Liver (tissue), 9 donors: Measurements from ENCODE around the gene NOL9. TPM values are rescaled to one million over a fixed set of nuclear protein-coding genes. Genes with fewer than 3 reads are reported as not detected.

ENCODE experiments used
- DNase-seq: peaks from one replicate; pipeline ENCODE4 v3.0.0-alpha.2; 2017; ENCODE audit warnings: low spot score
- H3K27ac ChIP-seq, 2 donors: one replicate each; pipeline ENCODE4 v1.7.0; 2013; ENCODE audit warnings: inconsistent platforms in 2 of 2, low read length in 2 of 2, control low read depth in 1 of 2, low read depth in 1 of 2, mild to moderate bottlenecking in 1 of 2
- H3K27me3 ChIP-seq, 4 donors: one replicate each; pipeline versions ENCODE4 v1.6.1 to v1.7.0; 2013; ENCODE audit warnings: low read length in 3 of 4, inconsistent platforms in 1 of 4, mild to moderate bottlenecking in 1 of 4, moderate library complexity in 1 of 4; ENCODE audit not compliant: control insufficient read depth in 4 of 4, insufficient read depth in 4 of 4
- H3K36me3 ChIP-seq, 4 donors: one replicate each; pipeline versions ENCODE4 v1.6.1 to v1.7.0; 2013; ENCODE audit warnings: low read length in 3 of 4, mild to moderate bottlenecking in 3 of 4, low read depth in 1 of 4, moderate library complexity in 1 of 4; ENCODE audit not compliant: control insufficient read depth in 4 of 4, insufficient read depth in 3 of 4
- H3K4me1 ChIP-seq, 4 donors: one replicate each; pipeline versions ENCODE4 v1.6.1 to v1.7.0; 2013; ENCODE audit warnings: low read length in 3 of 4, mild to moderate bottlenecking in 3 of 4, moderate library complexity in 1 of 4; ENCODE audit not compliant: control insufficient read depth in 4 of 4, insufficient read depth in 4 of 4
- H3K4me3 ChIP-seq, 3 donors: one replicate each; pipeline versions ENCODE4 v1.6.1 to v1.7.0; 2013; ENCODE audit warnings: low read length in 3 of 3, control low read depth in 1 of 3, low read depth in 1 of 3, mild to moderate bottlenecking in 1 of 3
- H3K9ac ChIP-seq, 2 donors: one replicate each; pipeline ENCODE4 v1.7.0; 2013; ENCODE audit warnings: low read length in 2 of 2, mild to moderate bottlenecking in 2 of 2, moderate library complexity in 2 of 2, control low read depth in 1 of 2, low read depth in 1 of 2
- H3K9me3 ChIP-seq, 4 donors: one replicate each; pipeline versions ENCODE4 v1.6.1 to v1.7.0; 2013; ENCODE audit warnings: low read length in 3 of 4; ENCODE audit not compliant: control insufficient read depth in 4 of 4
- EGR1 ChIP-seq, 2 donors: IDR thresholded peaks; 2 replicates each; pipeline ENCODE4 v1.6.1; 2016 to 2018; ENCODE audit warnings: antibody characterized with exemption in 2 of 2, low read depth in 2 of 2
- FOXA1 ChIP-seq: IDR thresholded peaks from 2 replicates; pipeline ENCODE4 v1.6.1; 2016; ENCODE audit warnings: antibody characterized with exemption
- FOXA2 ChIP-seq: IDR thresholded peaks from 2 replicates; pipeline ENCODE4 v1.6.1; 2016; ENCODE audit warnings: antibody characterized with exemption
- HNF4A ChIP-seq, 2 donors: conservative IDR thresholded peaks; 2 replicates each; pipeline ENCODE4 v1.6.1; 2016; ENCODE audit warnings: antibody characterized with exemption in 2 of 2, mild to moderate bottlenecking in 2 of 2
- HNF4G ChIP-seq: IDR thresholded peaks from 2 replicates; pipeline ENCODE4 v1.6.1; 2016; ENCODE audit warnings: antibody characterized with exemption
- JUND ChIP-seq, 2 donors: IDR thresholded peaks; 2 replicates each; pipeline ENCODE4 v1.6.1; 2016; ENCODE audit warnings: antibody characterized with exemption in 2 of 2
- RAD21 ChIP-seq, 2 donors: IDR thresholded peaks; 2 replicates each; pipeline ENCODE4 v1.6.1; 2016; ENCODE audit warnings: antibody characterized with exemption in 2 of 2, mild to moderate bottlenecking in 2 of 2
- SP1 ChIP-seq: IDR thresholded peaks from 2 replicates; pipeline ENCODE4 v1.6.1; 2018; ENCODE audit warnings: antibody characterized with exemption, mild to moderate bottlenecking
- YY1 ChIP-seq: IDR thresholded peaks from 2 replicates; pipeline ENCODE4 v1.6.1; 2016; ENCODE audit warnings: antibody characterized with exemption, mild to moderate bottlenecking
- WGBS: extraction: QIAGEN DNeasy Blood & Tissue Kit; methylation state at CpG from one replicate; pipeline ENCODE4 v1.1.7; 2013; 5-methylcytosine and 5-hydroxymethylcytosine counted together
- polyA plus RNA-seq, 2 donors: library from polyadenylated mRNA; stranded (reverse) in 1 of 2; unstranded in 1 of 2; fragments of 200-250 nt in 1 of 2; fragments of >200 nt in 1 of 2; fragmentation: Nextera tagmentation in 1 of 2; extraction: Ambion mirVana in 1 of 2; gene quantifications; one replicate each; pipeline versions ENCODE4 v1.2.1 to v1.2.3, GENCODE V29; 2013 to 2015
- total RNA-seq, 2 donors: library from RNA; depleted of rRNA; stranded (reverse); fragments of >200 nt; gene quantifications; one replicate each; pipeline ENCODE4 v1.2.3, GENCODE V29; 2014
- TF ChIP-seq, protein P1 (sequence below): IDR thresholded peaks from 2 replicates; pipeline ENCODE4 v1.6.1; 2016; ENCODE audit warnings: antibody characterized with exemption
- TF ChIP-seq, protein P2 (sequence below): IDR thresholded peaks from 2 replicates; pipeline ENCODE4 v1.6.1; 2016; ENCODE audit warnings: antibody characterized with exemption, mild to moderate bottlenecking
- TF ChIP-seq, protein P3 (sequence below): fragments of 150-350 bp; IDR thresholded peaks from 2 replicates; pipeline ENCODE4 v1.5.1; 2017; ENCODE audit warnings: improper control_type of control experiment, low read depth, low read length; ENCODE audit not compliant: missing input control
- TF ChIP-seq, protein P4 (sequence below): IDR thresholded peaks from 2 replicates; pipeline ENCODE4 v1.6.1; 2016; ENCODE audit warnings: antibody characterized with exemption
- donor health status: healthy.
- donor health status: healthy.
- donor health status: healthy.
- donor health status: healthy.
- donor health status: healthy.

Gene NOL9
- total and polyA plus RNA-seq, 4 donors: 2.1 to 15.1 (median 9.4) TPM

DNA sequence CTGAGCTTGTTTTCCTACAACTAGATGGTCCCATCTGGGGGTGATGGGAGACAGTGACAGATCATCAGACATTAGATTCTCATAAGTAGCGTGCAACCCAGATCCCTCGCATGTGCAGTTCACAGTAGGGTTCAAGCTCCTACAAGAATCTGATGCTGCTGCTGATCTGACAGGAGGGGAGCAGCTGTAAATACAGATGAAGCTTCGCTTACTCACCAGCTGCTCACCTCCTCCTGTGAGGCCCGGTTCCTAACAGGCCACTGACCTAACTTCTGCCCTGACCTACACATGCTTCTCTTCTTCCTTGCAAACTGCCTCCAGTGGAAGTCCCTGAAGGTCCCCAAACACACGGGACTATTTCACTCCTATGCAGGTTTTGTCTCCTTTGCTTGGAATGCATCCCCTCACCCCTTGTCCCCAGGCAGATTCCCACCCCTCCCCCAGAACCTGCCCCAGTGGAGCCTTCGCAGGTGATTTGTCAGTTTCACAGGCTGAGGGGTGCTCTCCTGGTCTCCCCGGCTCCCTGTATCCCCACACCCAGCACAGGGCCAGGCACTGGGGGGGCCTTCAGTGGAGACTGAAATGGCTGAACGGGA, 19.8 kb upstream of the NOL9 start:
- H3K36me3 ChIP-seq: no peaks in the 10 kb centered on the region
- H3K4me1 ChIP-seq: peaks cover 4 to 12% (median 7%) of the 10 kb centered on the region in 4 donors
- H3K4me3 ChIP-seq: no peak overlapping the region
- H3K27ac ChIP-seq: no peak overlapping the region
- no peaks in the 10 kb centered on the region for H3K27me3 ChIP-seq
- 89% methylated on average over 8 of the region's 8 CpGs for WGBS
- TF ChIP-seq HNF4G (no peak), FOXA2 (no peak), JUND (IDR thresholded peaks at IDR 0.05) (no peak), EGR1 (IDR thresholded peaks at IDR 0.05; ENCODE audit: low read depth in 2 of 2) (no peak), FOXA1 (no peak), YY1 (no peak), RAD21 (IDR thresholded peaks at IDR 0.05) (no peak), HNF4A (conservative IDR thresholded peaks at IDR 0.05) (no peak), SP1 (no peak)
- TF ChIP-seq, protein P1, sequence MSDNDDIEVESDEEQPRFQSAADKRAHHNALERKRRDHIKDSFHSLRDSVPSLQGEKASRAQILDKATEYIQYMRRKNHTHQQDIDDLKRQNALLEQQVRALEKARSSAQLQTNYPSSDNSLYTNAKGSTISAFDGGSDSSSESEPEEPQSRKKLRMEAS: no peak
- TF ChIP-seq, protein P2, sequence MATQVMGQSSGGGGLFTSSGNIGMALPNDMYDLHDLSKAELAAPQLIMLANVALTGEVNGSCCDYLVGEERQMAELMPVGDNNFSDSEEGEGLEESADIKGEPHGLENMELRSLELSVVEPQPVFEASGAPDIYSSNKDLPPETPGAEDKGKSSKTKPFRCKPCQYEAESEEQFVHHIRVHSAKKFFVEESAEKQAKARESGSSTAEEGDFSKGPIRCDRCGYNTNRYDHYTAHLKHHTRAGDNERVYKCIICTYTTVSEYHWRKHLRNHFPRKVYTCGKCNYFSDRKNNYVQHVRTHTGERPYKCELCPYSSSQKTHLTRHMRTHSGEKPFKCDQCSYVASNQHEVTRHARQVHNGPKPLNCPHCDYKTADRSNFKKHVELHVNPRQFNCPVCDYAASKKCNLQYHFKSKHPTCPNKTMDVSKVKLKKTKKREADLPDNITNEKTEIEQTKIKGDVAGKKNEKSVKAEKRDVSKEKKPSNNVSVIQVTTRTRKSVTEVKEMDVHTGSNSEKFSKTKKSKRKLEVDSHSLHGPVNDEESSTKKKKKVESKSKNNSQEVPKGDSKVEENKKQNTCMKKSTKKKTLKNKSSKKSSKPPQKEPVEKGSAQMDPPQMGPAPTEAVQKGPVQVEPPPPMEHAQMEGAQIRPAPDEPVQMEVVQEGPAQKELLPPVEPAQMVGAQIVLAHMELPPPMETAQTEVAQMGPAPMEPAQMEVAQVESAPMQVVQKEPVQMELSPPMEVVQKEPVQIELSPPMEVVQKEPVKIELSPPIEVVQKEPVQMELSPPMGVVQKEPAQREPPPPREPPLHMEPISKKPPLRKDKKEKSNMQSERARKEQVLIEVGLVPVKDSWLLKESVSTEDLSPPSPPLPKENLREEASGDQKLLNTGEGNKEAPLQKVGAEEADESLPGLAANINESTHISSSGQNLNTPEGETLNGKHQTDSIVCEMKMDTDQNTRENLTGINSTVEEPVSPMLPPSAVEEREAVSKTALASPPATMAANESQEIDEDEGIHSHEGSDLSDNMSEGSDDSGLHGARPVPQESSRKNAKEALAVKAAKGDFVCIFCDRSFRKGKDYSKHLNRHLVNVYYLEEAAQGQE: no peak
- TF ChIP-seq, protein P3, sequence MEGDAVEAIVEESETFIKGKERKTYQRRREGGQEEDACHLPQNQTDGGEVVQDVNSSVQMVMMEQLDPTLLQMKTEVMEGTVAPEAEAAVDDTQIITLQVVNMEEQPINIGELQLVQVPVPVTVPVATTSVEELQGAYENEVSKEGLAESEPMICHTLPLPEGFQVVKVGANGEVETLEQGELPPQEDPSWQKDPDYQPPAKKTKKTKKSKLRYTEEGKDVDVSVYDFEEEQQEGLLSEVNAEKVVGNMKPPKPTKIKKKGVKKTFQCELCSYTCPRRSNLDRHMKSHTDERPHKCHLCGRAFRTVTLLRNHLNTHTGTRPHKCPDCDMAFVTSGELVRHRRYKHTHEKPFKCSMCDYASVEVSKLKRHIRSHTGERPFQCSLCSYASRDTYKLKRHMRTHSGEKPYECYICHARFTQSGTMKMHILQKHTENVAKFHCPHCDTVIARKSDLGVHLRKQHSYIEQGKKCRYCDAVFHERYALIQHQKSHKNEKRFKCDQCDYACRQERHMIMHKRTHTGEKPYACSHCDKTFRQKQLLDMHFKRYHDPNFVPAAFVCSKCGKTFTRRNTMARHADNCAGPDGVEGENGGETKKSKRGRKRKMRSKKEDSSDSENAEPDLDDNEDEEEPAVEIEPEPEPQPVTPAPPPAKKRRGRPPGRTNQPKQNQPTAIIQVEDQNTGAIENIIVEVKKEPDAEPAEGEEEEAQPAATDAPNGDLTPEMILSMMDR: no peak
- no peaks in the 10 kb centered on the region for H3K9me3 ChIP-seq
- no peak for DNase-seq
- no peak overlapping the region for H3K9ac ChIP-seq

DNA sequence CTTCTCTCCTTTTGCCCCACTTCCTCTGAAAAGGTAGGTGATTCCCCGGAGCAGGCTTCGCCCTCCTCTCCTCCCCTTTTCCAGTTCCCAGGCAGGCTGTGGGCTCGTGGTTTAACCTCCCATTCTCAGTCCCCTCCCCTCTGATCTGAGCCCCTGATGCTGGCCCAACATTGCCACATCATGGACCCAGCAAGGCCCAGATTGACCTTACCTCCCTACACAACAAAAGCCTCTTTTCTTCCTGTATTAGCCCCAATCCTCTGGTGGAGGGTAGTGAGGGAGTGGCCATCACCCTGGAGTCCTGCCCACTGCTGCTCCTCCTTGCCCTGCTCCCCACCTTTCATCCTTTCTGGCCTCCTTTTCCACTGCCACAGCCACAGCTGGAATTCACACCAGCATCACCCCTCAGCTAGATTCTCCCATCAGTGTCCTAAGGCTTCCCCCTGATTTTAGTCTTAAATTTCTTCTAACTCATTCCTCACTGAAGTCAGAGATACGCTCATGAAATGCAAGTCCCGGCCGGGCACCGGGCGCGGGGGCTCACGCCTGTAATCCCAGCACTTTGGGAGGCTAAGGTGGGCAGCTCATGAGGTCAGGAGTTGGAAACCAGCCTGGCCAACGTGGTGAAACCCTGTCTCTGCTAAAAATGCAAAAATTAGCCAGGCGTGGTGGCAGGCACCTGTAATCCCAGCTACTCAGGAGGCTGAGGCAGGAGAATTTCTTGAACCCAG, 18.5 kb upstream of the NOL9 start:
- TF ChIP-seq HNF4G (no peak), EGR1 (IDR thresholded peaks at IDR 0.05; ENCODE audit: low read depth in 2 of 2) (no peak), JUND (IDR thresholded peaks at IDR 0.05) (no peak), YY1 (no peak)
- TF ChIP-seq, protein P4, sequence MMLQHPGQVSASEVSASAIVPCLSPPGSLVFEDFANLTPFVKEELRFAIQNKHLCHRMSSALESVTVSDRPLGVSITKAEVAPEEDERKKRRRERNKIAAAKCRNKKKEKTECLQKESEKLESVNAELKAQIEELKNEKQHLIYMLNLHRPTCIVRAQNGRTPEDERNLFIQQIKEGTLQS: no peak

More for the DNA sequence above, 18.5 kb upstream of the NOL9 start:
- H3K4me3 ChIP-seq: no peak overlapping the region
- H3K4me1 ChIP-seq: peaks cover 0 to under 1% (median 0%) of the 10 kb centered on the region in 4 donors
- no peaks in the 10 kb centered on the region for H3K36me3 ChIP-seq
- no peaks in the 10 kb centered on the region for H3K9me3 ChIP-seq
- no peaks in the 10 kb centered on the region for H3K27me3 ChIP-seq
- H3K27ac ChIP-seq: no peak overlapping the region
- no peak overlapping the region for H3K9ac ChIP-seq
- WGBS: 80% methylated on average over 12 of the region's 12 CpGs
- no peak for DNase-seq
